OCI-LY3 (cell line): ENCODE results near the gene PIRT.

Experiments
- CTCF ChIP-seq: fragments of 200-600, 300-600 bp; sonication (generic); IDR thresholded peaks from 2 replicates; pipeline ENCODE4 v1.5.1; 2014; ENCODE audit warnings: antibody characterized with exemption, low read length, low read depth
- EZH2phosphoT487 ChIP-seq: fragments of 200-600 bp; shearing (Covaris generic); IDR thresholded peaks from 2 replicates; pipeline ENCODE4 v1.6.1; 2018; ENCODE audit warnings: antibody characterized with exemption, mixed run types, low read depth

GRCh38 chr17:10802496-10803284, 35.2 kb downstream of the PIRT start:
- TF ChIP-seq CTCF (no peak), EZH2phosphoT487 (no peak)
